ENCODE data around the gene MGST2.
A peak's percentile ranks its signal among the peaks of the same experiment; 100 is the strongest.

DNA sequence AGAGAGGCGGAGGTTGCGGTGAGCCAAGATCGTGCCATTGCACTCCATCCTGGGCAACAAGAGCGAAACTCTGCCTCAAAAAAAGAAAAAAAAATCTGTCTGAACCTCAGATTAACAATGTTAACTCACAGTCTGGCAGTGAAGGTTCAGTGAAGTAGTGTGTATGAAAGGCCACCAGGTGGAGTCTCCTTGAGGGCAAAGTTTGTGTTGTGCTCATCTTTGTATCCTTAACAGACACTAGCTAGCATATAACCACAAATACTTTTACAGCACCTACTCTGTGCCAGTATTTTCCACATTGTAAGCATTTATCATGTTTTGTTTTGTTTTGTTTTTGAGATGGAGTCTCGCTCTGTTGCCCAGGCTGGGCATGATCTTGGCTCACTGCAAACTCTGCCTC, 46.0 kb upstream of the MGST2 start:
- TF ChIP-seq, protein P1, sequence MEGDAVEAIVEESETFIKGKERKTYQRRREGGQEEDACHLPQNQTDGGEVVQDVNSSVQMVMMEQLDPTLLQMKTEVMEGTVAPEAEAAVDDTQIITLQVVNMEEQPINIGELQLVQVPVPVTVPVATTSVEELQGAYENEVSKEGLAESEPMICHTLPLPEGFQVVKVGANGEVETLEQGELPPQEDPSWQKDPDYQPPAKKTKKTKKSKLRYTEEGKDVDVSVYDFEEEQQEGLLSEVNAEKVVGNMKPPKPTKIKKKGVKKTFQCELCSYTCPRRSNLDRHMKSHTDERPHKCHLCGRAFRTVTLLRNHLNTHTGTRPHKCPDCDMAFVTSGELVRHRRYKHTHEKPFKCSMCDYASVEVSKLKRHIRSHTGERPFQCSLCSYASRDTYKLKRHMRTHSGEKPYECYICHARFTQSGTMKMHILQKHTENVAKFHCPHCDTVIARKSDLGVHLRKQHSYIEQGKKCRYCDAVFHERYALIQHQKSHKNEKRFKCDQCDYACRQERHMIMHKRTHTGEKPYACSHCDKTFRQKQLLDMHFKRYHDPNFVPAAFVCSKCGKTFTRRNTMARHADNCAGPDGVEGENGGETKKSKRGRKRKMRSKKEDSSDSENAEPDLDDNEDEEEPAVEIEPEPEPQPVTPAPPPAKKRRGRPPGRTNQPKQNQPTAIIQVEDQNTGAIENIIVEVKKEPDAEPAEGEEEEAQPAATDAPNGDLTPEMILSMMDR (IDR thresholded peaks at IDR 0.05) = peak in 2 of 4 experiments; percentile 24 to 47
- TF ChIP-seq POLR2AphosphoS5 (IDR thresholded peaks at IDR 0.05) (no peak), POLR2A (IDR thresholded peaks at IDR 0.05) (no peak)

Measured in prostate gland (tissue), 2 donors.